ENCODE data around the gene SPAG9. TPM values are rescaled to one million over a fixed set of nuclear protein-coding genes. Genes with fewer than 3 reads are reported as not detected.
A peak's percentile ranks its signal among the peaks of the same experiment; 100 is the strongest.

Gene SPAG9
- total RNA-seq, 2 experiments from 2014 or later = 48.0 to 88.2 TPM

GRCh38 chr17:51036084-51036483 lies 84.6 kb downstream of the SPAG9 start:
- ATAC-seq (no peak), DNase-seq (no peak)
- ChIA-PET CTCF (interaction anchor here (1.4 kb wide), 1 partner anchor 19 kb away, joined by 5 read pairs; no protein-coding TSS in a partner anchor), POLR2A (no interaction called here)
- Mint-ChIP-seq H3K36me3 (ENCODE audit: low read depth) (peaks cover 10% of the 10 kb centered on the region), H3K4me1 (peaks cover 21% of the 10 kb centered on the region), H3K27ac (no peak overlapping the region), H3K4me3 (no peak overlapping the region), H3K9me3 (ENCODE audit: low read depth) (no peaks in the 10 kb centered on the region), H3K27me3 (no peaks in the 10 kb centered on the region)
- intact Hi-C loops (cut with DNase I, micrococcal nuclease) = no loop called here

- Mint-ChIP-seq H3K9me3 (ENCODE audit: low read depth) (no peaks in the 10 kb centered on the region), H3K4me3 (no peak overlapping the region), H3K4me1 (peaks cover 24% of the 10 kb centered on the region), H3K27ac (no peak overlapping the region), H3K36me3 (ENCODE audit: low read depth) (peaks cover 12% of the 10 kb centered on the region), H3K27me3 (no peaks in the 10 kb centered on the region)
- CTCF ChIA-PET = interaction anchor here (1.4 to 2.4 kb wide), 2 partner anchors 8 to 20 kb away, joined by 5 to 9 read pairs; no protein-coding TSS in a partner anchor
- POLR2A ChIA-PET = no interaction called here
- ATAC-seq (peak; percentile 47), DNase-seq (no peak)
- intact Hi-C loops (cut with DNase I, micrococcal nuclease) = no loop called here
Measured at GRCh38 chr17:51035431-51035830, 85.2 kb downstream of the SPAG9 start.

GRCh38 chr17:51034800-51035199 lies 85.9 kb downstream of the SPAG9 start:
- Mint-ChIP-seq H3K4me3 (no peak overlapping the region), H3K36me3 (ENCODE audit: low read depth) (peaks cover 12% of the 10 kb centered on the region), H3K4me1 (peaks cover 30% of the 10 kb centered on the region), H3K9me3 (ENCODE audit: low read depth) (no peaks in the 10 kb centered on the region), H3K27ac (no peak overlapping the region), H3K27me3 (no peaks in the 10 kb centered on the region)
- no peak for DNase-seq
- no peak for ATAC-seq
- ChIA-PET POLR2A (no interaction called here), CTCF (interaction anchor here (2.4 kb wide), 1 partner anchor 9 kb away, joined by 9 read pairs; no protein-coding TSS in a partner anchor)
- intact Hi-C loops (cut with DNase I, micrococcal nuclease) = no loop called here

- ATAC-seq (no peak), DNase-seq (no peak)
- Mint-ChIP-seq H3K4me3 (no peak overlapping the region), H3K27ac (no peak overlapping the region), H3K9me3 (ENCODE audit: low read depth) (no peaks in the 10 kb centered on the region), H3K36me3 (ENCODE audit: low read depth) (peaks cover 15% of the 10 kb centered on the region), H3K4me1 (peaks cover 45% of the 10 kb centered on the region), H3K27me3 (no peaks in the 10 kb centered on the region)
- POLR2A ChIA-PET = no interaction called here
- intact Hi-C loops (cut with DNase I, micrococcal nuclease) = no loop called here
- CTCF ChIA-PET = interaction anchor here (1.5 kb wide), 1 partner anchor 9 kb away, joined by 3 read pairs; no protein-coding TSS in a partner anchor
Measured at GRCh38 chr17:51032850-51033249, 87.8 kb downstream of the SPAG9 start.

GRCh38 chr17:51029568-51030463 lies 90.9 kb downstream of the SPAG9 start:
- intact Hi-C loops (cut with DNase I, micrococcal nuclease) = no loop called here
- H3K9me3 Mint-ChIP-seq (ENCODE audit: low read depth) = no peaks in the 10 kb centered on the region
- peak overlapping the region; percentile 78 for H3K27ac Mint-ChIP-seq
- ChIA-PET POLR2A (no interaction called here), CTCF (interaction anchor here (1.1 to 1.3 kb wide), 2 partner anchors 26 to 28 kb away, joined by 3 read pairs; no protein-coding TSS in a partner anchor)
- no peaks in the 10 kb centered on the region for H3K27me3 Mint-ChIP-seq
- ATAC-seq = peak; percentile 74
- peak overlapping the region; percentile 21 for H3K4me3 Mint-ChIP-seq
- H3K36me3 Mint-ChIP-seq (ENCODE audit: low read depth) = peaks cover 14% of the 10 kb centered on the region
- DNase-seq = no peak
- peaks cover 26% of the 10 kb centered on the region for H3K4me1 Mint-ChIP-seq

GRCh38 chr17:51029142-51029541 lies 91.5 kb downstream of the SPAG9 start:
- Mint-ChIP-seq H3K4me3 (peak overlapping the region; percentile 21), H3K36me3 (ENCODE audit: low read depth) (peaks cover 10% of the 10 kb centered on the region), H3K4me1 (peaks cover 24% of the 10 kb centered on the region), H3K27ac (peak overlapping the region; percentile 78), H3K9me3 (ENCODE audit: low read depth) (no peaks in the 10 kb centered on the region), H3K27me3 (no peaks in the 10 kb centered on the region)
- DNase-seq = no peak
- CTCF ChIA-PET = interaction anchor here (1.1 to 1.3 kb wide), 2 partner anchors 27 kb away, joined by 3 read pairs; no protein-coding TSS in a partner anchor
- ATAC-seq = no peak
- POLR2A ChIA-PET = no interaction called here
- intact Hi-C loops (cut with DNase I, micrococcal nuclease) = no loop called here

GRCh38 chr17:51028176-51028863 lies 92.3 kb downstream of the SPAG9 start:
- Mint-ChIP-seq H3K4me1 (peaks cover 24% of the 10 kb centered on the region), H3K9me3 (ENCODE audit: low read depth) (no peaks in the 10 kb centered on the region), H3K4me3 (no peak overlapping the region), H3K27me3 (no peaks in the 10 kb centered on the region), H3K27ac (no peak overlapping the region), H3K36me3 (ENCODE audit: low read depth) (peaks cover 6% of the 10 kb centered on the region)
- POLR2A ChIA-PET = no interaction called here
- intact Hi-C loops (cut with DNase I, micrococcal nuclease) = no loop called here
- DNase-seq = no peak
- no peak for ATAC-seq
- CTCF ChIA-PET = interaction anchor here (1.3 to 1.5 kb wide), 3 partner anchors 14 to 28 kb away, joined by 3 to 4 read pairs (median 3); no protein-coding TSS in a partner anchor

GRCh38 chr17:51018541-51018940 lies 102.1 kb downstream of the SPAG9 start:
- Mint-ChIP-seq H3K36me3 (ENCODE audit: low read depth) (peaks cover 18% of the 10 kb centered on the region), H3K9me3 (ENCODE audit: low read depth) (no peaks in the 10 kb centered on the region), H3K27me3 (no peaks in the 10 kb centered on the region), H3K4me1 (no peaks in the 10 kb centered on the region), H3K27ac (no peak overlapping the region), H3K4me3 (no peak overlapping the region)
- DNase-seq (no peak), ATAC-seq (no peak)
- CTCF ChIA-PET = no interaction called here
- intact Hi-C loops (cut with DNase I, micrococcal nuclease) = no loop called here
- POLR2A ChIA-PET = no interaction called here

- H3K27ac Mint-ChIP-seq = no peak overlapping the region
- H3K4me1 Mint-ChIP-seq = no peaks in the 10 kb centered on the region
- POLR2A ChIA-PET = interaction anchor here (0.7 kb wide), 1 partner anchor 10 kb away, joined by 5 read pairs; no protein-coding TSS in a partner anchor
- H3K27me3 Mint-ChIP-seq = no peaks in the 10 kb centered on the region
- H3K36me3 Mint-ChIP-seq (ENCODE audit: low read depth) = peaks cover 18% of the 10 kb centered on the region
- intact Hi-C loops (cut with DNase I, micrococcal nuclease) = no loop called here
- CTCF ChIA-PET = interaction anchor here (0.5 to 1.0 kb wide), 5 partner anchors 12 to 235 kb away, joined by 3 read pairs; no protein-coding TSS in a partner anchor
- ATAC-seq (no peak), DNase-seq (no peak)
- no peak overlapping the region for H3K4me3 Mint-ChIP-seq
- no peaks in the 10 kb centered on the region for H3K9me3 Mint-ChIP-seq (ENCODE audit: low read depth)
Measured at GRCh38 chr17:51017270-51017669, 103.4 kb downstream of the SPAG9 start.

- intact Hi-C loops (cut with DNase I, micrococcal nuclease) = no loop called here
- H3K4me1 Mint-ChIP-seq = no peaks in the 10 kb centered on the region
- DNase-seq (no peak), ATAC-seq (no peak)
- H3K27ac Mint-ChIP-seq = no peak overlapping the region
- ChIA-PET CTCF (no interaction called here), POLR2A (no interaction called here)
- H3K36me3 Mint-ChIP-seq (ENCODE audit: low read depth) = peaks cover 18% of the 10 kb centered on the region
- no peaks in the 10 kb centered on the region for H3K9me3 Mint-ChIP-seq (ENCODE audit: low read depth)
- H3K27me3 Mint-ChIP-seq = no peaks in the 10 kb centered on the region
- H3K4me3 Mint-ChIP-seq = no peak overlapping the region
Measured at GRCh38 chr17:51016099-51016498, 104.6 kb downstream of the SPAG9 start.

GRCh38 chr17:51015145-51015558 lies 105.5 kb downstream of the SPAG9 start:
- Mint-ChIP-seq H3K4me1 (no peaks in the 10 kb centered on the region), H3K27me3 (no peaks in the 10 kb centered on the region), H3K36me3 (ENCODE audit: low read depth) (peaks cover 23% of the 10 kb centered on the region), H3K27ac (no peak overlapping the region), H3K9me3 (ENCODE audit: low read depth) (no peaks in the 10 kb centered on the region), H3K4me3 (no peak overlapping the region)
- ATAC-seq = no peak
- DNase-seq = no peak
- POLR2A ChIA-PET = no interaction called here
- CTCF ChIA-PET = interaction anchor here (1.2 to 2.8 kb wide), 5 partner anchors 13 to 49 kb away, joined by 3 to 14 read pairs (median 4); no protein-coding TSS in a partner anchor
- intact Hi-C loops (cut with DNase I, micrococcal nuclease) = no loop called here
